Stromal cell of bone marrow (primary cell): ENCODE data around the gene AMOTL2.

Experiments
- DNase-seq: peaks from one replicate; pipeline ENCODE4 v3.0.0-alpha.2; 2012; ENCODE audit warnings: low read depth

The AMOTL2 gene

GRCh38 chr3:134366221-134366927 is 7.9 kb downstream of the AMOTL2 start:
- no peak for DNase-seq

DNA sequence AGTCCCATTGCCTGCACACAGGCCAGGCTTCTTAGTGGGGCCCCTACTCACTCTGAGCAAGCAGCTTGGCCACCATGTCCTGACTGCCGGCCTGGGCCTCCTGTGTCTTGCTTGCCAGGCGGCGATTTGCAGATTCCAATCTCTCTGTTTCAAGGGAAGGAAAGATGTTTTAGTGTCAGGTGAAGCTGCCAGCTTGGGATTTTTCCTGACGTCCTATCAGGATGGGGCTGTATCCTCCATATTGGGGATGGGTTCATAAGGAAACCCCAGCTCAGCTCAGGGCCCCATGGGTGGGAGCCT is 8.5 kb downstream of the AMOTL2 start:
- no peak for DNase-seq

- DNase-seq, result no peak
These were observed 9.1 kb downstream of the AMOTL2 start for GRCh38 chr3:134364936-134365765.

DNA sequence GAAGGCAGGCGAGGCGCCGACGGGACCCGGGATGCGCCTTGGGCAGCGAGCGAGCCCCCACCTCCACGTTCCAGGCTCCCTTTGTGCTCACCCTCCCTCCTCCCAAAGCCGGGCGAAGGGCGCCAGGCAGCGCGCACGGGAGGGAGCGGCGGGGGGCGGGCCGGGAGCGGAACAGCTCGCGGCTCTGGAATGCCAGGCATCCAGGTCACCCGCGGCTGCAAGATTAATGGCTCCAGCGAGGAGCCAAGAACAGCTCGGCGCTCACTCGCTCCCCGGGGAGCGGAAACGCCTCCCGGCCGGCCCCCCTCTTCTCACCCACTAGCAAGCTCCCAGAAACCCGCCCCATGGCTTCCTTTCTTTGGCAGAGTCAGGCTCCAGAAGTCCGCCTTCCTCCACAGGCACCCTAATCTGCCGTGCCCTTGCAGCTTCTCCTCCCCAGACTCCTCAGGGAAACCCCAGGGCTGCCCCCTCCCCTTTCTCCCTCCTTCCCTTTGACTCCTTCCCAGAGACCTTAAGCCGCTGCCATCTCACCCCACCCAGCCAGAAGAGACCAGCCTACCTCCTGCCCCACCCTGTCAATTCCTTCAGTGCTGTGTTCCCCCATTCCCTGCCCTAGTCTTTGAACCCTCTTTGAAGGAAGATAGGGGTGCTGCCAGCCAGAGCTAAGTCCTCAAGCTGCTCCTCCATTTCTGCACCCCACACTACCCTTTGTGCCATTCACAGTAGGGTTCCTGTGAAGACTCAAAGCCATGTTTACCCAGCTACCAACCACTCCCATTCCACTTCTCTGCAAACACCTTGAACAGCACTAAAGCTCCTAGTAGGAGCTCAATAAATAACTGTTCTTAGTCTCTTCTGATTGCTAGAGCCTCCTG is 9.9 kb downstream of the AMOTL2 start:
- DNase-seq, result peak; percentile 94

DNA sequence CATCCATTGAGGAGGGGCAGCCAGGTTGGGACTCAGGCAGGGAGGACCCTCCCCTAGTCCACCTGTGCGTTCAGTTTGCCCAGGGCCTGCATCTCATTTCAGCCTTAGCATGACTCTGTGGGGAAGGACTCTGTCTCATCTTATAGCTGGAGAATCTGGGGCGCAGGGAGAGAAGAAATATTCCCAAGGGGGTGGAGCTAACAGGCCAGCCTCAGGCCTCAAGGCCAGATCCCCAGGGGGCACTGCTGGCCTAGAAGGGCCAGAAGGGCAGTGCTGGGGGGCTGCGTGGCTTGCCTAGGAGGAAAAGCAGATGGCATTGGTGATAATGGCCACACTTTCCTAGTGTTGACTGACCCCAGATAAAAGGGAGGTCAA is 10.9 kb downstream of the AMOTL2 start:
- no peak for DNase-seq

GRCh38 chr3:134362670-134363380 is 11.4 kb downstream of the AMOTL2 start:
- no peak for DNase-seq

DNA sequence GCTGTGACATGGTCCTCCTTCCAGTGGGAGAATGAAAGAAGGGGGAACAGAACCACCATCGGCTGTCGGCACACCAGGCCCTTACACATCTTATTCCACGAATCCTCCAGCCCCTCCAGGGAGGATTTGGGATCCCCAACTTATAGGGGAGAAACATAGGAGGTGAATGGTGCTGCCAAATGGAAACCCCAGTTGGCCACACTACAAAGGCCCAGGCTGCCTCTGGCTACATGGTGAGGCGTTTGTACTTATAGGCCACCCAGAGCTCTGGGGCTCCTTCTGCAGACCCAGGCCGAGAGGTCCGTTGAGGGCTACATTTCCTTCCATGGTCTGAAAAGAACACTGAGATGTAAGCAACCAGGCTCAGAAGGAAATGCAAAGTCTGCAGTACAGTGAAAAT is 12.0 kb downstream of the AMOTL2 start:
- DNase-seq, result no peak

- no peak for DNase-seq
These were observed 12.9 kb downstream of the AMOTL2 start for GRCh38 chr3:134361162-134361835.

- no peak for DNase-seq
These were observed 14.2 kb downstream of the AMOTL2 start for GRCh38 chr3:134360046-134360445.

DNA sequence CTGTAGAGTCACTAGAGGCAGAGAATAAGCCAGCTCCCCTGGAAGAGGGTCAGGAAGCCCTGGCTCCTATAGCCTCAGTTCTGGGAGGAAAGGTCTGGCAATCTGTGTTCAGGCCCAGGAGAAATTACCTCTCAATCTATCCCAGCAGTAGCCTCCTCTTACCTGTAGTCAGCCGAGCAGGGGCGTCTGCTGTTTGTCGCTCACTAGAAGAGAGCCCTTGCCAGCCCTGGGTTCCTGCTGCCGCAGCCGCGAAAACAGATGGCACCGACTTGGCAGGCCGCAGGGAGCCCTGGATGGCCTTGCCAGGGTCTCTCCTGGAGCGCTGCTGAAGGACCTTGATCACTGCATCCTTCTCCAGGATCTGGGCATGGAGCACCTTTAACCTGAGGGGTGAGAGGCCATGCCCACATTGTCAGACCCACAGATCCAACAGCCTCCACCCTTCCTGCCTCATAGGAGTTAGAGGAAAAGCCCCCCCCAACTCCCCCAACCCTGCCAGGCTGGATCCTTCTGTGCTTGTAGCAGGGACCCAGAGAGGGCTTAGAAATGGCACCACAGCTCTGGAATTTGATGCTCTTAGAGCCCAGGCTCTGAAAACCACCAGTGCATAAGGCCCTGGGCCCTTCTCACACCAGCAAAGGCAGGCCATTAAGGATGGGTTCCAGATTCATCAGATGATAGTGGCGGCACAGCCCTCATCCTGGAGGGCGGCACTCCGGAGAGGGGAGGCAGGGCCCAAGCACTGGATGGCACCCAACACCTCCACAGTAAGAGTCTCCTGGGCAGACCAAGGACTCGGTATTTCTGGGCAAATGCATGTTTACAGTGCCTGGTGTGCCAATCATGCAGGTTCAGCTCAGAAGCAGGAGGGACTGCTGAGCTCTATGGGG is 14.9 kb downstream of the AMOTL2 start:
- DNase-seq, result no peak

DNA sequence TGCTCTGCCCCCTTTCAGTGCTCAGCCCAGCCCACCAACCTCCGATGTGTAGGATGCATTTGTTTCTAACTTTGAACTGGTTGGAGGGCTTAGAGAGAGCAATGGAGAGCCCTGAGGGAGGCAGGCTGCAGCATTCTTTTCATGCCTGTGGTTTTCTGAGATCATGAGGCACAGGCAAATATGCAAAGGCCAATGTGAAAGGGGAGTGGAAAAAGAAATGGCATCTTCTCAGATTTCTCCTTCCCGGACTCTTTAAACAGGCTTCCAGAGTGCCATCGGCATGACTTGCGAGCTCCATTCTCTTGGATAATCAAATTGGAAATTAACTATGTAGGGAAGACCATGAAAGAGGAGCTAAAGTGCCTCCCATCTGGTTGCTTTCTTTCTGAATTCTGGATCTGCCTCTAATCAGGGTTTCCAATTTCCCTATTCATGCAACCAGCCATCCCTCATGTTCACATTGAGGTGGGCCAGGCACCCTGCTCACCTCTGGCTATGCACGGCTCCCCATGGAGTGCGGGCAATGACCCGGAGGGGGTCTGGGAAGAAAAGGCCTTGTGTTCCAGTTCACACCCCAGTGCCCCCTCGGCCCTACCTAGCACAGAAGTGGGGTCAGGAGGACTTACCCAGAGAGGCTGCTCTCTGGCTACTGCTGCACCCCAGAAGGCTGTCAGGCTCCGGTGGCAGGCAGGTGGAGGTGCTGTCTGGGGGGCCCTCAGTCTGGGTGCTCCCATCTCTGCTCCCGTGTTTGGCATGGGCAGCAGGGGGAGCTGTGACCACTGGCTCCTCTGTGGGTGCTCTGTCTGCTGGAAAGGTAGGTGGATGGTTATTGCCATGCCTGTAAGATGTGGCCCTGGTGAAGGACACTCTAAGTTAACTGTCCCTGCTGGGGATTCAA is 16.1 kb downstream of the AMOTL2 start:
- DNase-seq, result peak; percentile 95

GRCh38 chr3:134357261-134357913 is 16.9 kb downstream of the AMOTL2 start:
- DNase-seq, result no peak

DNA sequence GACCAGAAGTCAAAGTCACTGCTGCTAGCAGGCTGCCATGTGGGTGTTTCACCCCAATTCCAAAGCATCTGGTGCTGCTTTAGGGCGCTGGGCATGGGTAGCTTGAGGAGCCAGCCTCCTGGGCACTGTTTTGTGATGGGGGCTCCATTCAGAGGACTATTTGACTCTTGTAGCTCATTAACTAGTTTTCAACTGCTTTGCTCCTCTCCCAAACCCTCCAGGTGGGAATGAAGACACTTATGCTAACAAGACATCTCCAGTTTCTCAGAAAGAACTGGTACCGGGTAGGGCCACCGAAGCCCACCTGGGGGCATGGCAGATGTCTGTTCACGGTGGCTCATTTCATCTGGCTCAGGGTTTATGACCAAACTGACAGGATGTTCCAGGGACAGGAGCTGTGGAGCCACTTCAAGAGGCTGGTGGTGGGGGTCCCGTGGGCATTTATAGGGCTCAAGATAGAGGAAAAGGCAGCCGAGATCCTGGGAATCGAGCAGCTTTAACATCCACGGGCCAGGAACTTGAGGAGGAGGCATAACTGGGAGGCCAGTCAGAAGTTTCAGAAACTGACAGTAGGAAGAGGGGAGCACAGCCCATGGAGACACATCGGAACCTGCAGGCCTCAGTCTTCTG is 17.7 kb downstream of the AMOTL2 start:
- no peak for DNase-seq

DNA sequence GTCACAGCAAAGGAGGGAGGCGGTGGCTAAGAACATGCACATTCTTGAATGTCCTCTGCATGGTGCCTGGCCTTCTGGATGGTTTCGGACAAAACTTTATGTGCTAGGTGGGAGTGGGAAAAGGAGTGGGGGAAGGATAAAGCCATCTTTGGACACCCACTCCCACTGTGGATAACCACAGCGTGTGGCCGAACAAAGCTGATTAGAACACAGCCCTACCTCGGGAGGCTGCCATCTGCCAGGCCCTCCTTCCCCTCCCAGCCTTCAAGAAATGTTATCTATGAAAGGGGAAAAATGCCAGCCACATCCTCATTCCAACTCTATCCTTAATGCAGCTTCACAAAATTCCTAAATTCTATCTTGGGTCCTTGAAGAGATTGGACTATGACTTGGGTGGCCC is 18.8 kb downstream of the AMOTL2 start:
- DNase-seq, result no peak

GRCh38 chr3:134354612-134355251 is 19.5 kb downstream of the AMOTL2 start:
- no peak for DNase-seq

DNA sequence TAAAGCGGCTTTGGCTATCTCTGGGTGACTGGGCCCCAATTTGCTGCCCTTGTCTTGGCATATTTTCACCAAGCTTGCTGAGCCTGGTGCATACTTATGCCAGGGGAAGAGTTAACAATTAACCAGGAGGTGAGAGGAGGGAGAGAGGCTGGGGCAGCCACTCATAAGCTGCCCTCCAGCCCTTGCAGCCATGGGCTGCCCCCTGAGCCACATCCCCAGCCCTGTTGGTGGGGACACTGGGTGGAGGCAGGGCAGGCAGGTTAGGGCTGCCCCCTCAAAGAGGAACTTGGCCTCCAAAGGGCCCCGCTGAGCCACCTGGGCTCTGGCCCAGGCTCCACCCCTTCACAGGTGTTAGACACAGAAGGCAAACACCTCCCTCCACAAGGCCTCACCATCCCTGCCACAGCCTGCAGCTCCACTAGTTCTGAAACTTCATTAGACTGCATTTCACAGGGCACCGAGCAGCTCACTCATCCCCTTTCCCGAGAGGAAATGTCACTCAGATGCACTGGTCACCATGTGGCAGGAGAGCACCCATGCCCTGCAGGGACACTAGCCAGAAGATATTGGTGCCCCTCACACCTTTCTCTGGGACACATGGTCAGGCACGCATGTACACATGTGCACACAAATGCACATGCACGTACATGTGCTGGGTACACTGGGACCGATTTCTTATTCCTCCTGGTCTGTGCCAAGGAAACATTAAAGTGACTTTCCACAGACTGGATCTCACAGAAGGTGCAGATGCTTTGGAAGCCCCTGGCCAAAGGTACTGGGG is 20.2 kb downstream of the AMOTL2 start:
- no peak for DNase-seq

GRCh38 chr3:134353171-134353825 is 20.9 kb downstream of the AMOTL2 start:
- no peak for DNase-seq
